ENCODE results near the gene CES2. TPM values are rescaled to one million over a fixed set of nuclear protein-coding genes. Genes with fewer than 3 reads are reported as not detected.

Gene CES2
- total RNA-seq, 1 experiment from 2014 or later = 29.7 TPM

- no peak for TF ChIP-seq CTCF (IDR thresholded peaks at IDR 0.05)
Observed at GRCh38 chr16:66898933-66899309, 36.4 kb upstream of the CES2 start (continued).

- ChIA-PET CTCF (interaction anchor here (0.6 to 3.0 kb wide), 5 partner anchors 11 to 270 kb away, joined by 3 to 32 read pairs (median 4); partner anchors contain the start of gene PDP2), POLR2A (no interaction called here)
- Mint-ChIP-seq H3K4me3 (no peak overlapping the region), H3K9me3 (no peaks in the 10 kb centered on the region), H3K36me3 (no peaks in the 10 kb centered on the region), H3K4me1 (peaks cover 8% of the 10 kb centered on the region), H3K27ac (no peak overlapping the region), H3K27me3 (ENCODE audit: low read depth) (no peaks in the 10 kb centered on the region; the same call in 1 of the 2 replicates)
- TF ChIP-seq MXD4 (CRISPR knock-in tag; IDR thresholded peaks at IDR 0.05; ENCODE audit: borderline replicate concordance) (no peak), ATF6 (CRISPR knock-in tag; IDR thresholded peaks at IDR 0.05) (no peak), USF2 (CRISPR knock-in tag; IDR thresholded peaks at IDR 0.05) (no peak), ZNF219 (CRISPR knock-in tag; IDR thresholded peaks at IDR 0.05; ENCODE audit: borderline replicate concordance) (no peak), JAZF1 (CRISPR knock-in tag; IDR thresholded peaks at IDR 0.05) (no peak), ZNF396 (CRISPR knock-in tag; IDR thresholded peaks at IDR 0.05; ENCODE audit: borderline replicate concordance) (no peak), ESRRA (CRISPR knock-in tag; IDR thresholded peaks at IDR 0.05; ENCODE audit: borderline replicate concordance) (no peak), IRF1 (CRISPR knock-in tag; IDR thresholded peaks at IDR 0.05) (no peak), ZNF671 (CRISPR knock-in tag; IDR thresholded peaks at IDR 0.05) (no peak), CREM (CRISPR knock-in tag; IDR thresholded peaks at IDR 0.05) (no peak), SMAD3 (CRISPR knock-in tag; IDR thresholded peaks at IDR 0.05; ENCODE audit: borderline replicate concordance) (no peak), AFF4 (CRISPR knock-in tag; IDR thresholded peaks at IDR 0.05; ENCODE audit: borderline replicate concordance) (no peak), ATF3 (CRISPR knock-in tag; conservative IDR thresholded peaks at IDR 0.05) (no peak), RORB (CRISPR knock-in tag; IDR thresholded peaks at IDR 0.05) (no peak)
- DNase-seq (ENCODE audit: low spot score) (no peak), ATAC-seq (no peak)
Observed at GRCh38 chr16:66899310-66899944, 35.9 kb upstream of the CES2 start.

Data from WTC11 (cell line).